HCT116 (cell line): ENCODE results near the gene WDR37. TPM values are rescaled to one million over a fixed set of nuclear protein-coding genes. Genes with fewer than 3 reads are reported as not detected.

Experiments used
- ATAC-seq: fragments of 200-7000 bp; cut with Tn5 transposase; 2 replicates; pipeline ENCODE4 v1.9.1; 2020; ENCODE audit warnings: mild to moderate bottlenecking, moderate library complexity
- BruUV-seq: library from RNA; stranded (reverse); fragments of 400-500 nt; replicated peaks from 2 replicates; lab custom pipeline; 2021; lab: Mats Ljungman, UMichigan
- CTCF ChIA-PET: fragments of 300-600 bp; sonication (Branson Sonifier 250); formaldehyde crosslinking; loops from one replicate; lab custom pipeline; 2021; ENCODE audit warnings: antibody characterized with exemption; lab: Charles Lee
- POLR2A ChIA-PET: fragments of 300-600, 350-600 bp; sonication (Branson Sonifier 250); formaldehyde crosslinking; loops from one replicate; lab custom pipeline; 2021; ENCODE audit warnings: antibody characterized with exemption; lab: Charles Lee
- RAD21 ChIA-PET, 2 experiments: fragments of 300-600 bp; sonication (Branson Sonifier 250); formaldehyde crosslinking; loops; one replicate each; lab custom pipeline; 2023; ENCODE audit warnings: low total read pairs in 2 of 2; ENCODE audit not compliant: uncharacterized antibody in 2 of 2, unreplicated experiment in 2 of 2, low non-redundant PET in 1 of 2; lab: Charles Lee
- DNase-seq: peaks from one replicate; pipeline ENCODE4 v3.0.0-alpha.2; 2010; ENCODE audit warnings: low read depth, low spot score
- H2AFZ ChIP-seq: fragments of 200-600 bp; shearing (Covaris generic), sonication (generic); 2 replicates; pipeline ENCODE4 v1.6.1; 2017; ENCODE audit warnings: low read depth, mixed run types, mixed read lengths, antibody characterized with exemption, low read length; ENCODE audit not compliant: poor library complexity, severe bottlenecking
- H3K27ac ChIP-seq: 2 replicates; pipeline ENCODE4 v1.5.1; 2012; ENCODE audit warnings: low read depth, low read length
- H3K27me3 ChIP-seq: fragments of 200-600 bp; sonication (generic); 2 replicates; pipeline ENCODE4 v1.6.1; 2016; ENCODE audit warnings: mixed run types, low read length, mixed read lengths; ENCODE audit not compliant: insufficient read depth
- H3K36me3 ChIP-seq, 2 experiments: fragments of 200-500 bp in 1 of 2; fragments of 200-600 bp in 1 of 2; sonication (Bioruptor generic) in 1 of 2; sonication (generic) in 1 of 2; 2 replicates each; pipeline versions ENCODE4 v1.5.1 to v1.6.1; 2014 to 2016; ENCODE audit warnings: low read length in 2 of 2, inconsistent platforms in 1 of 2, mixed read lengths in 1 of 2, mixed run types in 1 of 2; ENCODE audit not compliant: insufficient read depth in 2 of 2, control insufficient read depth in 1 of 2
- H3K4me1 ChIP-seq, 2 experiments: fragments of 200-600 bp in 1 of 2; sonication (generic) in 1 of 2; 2 replicates each; pipeline versions ENCODE4 v1.5.1 to v1.6.1; 2012 to 2017; ENCODE audit warnings: low read length in 2 of 2, inconsistent platforms in 1 of 2, mild to moderate bottlenecking in 1 of 2, mixed read lengths in 1 of 2, mixed run types in 1 of 2, moderate library complexity in 1 of 2; ENCODE audit not compliant: insufficient read depth in 2 of 2, control insufficient read depth in 1 of 2
- H3K4me2 ChIP-seq: fragments of 200-600 bp; sonication (generic); 2 replicates; pipeline ENCODE4 v1.6.1; 2017; ENCODE audit warnings: mixed run types, low read length, mixed read lengths
- H3K4me3 ChIP-seq, 2 experiments: fragments of 200-600 bp in 1 of 2; sonication (generic) in 1 of 2; replicated peaks in 1 of 2; 2 replicates each; pipeline ENCODE4 v1.5.1; 2011 to 2016; ENCODE audit warnings: low read length in 2 of 2, control low read depth in 1 of 2, low read depth in 1 of 2, mild to moderate bottlenecking in 1 of 2, mixed read lengths in 1 of 2, mixed run types in 1 of 2
- H3K79me2 ChIP-seq: fragments of 200-600 bp; sonication (generic); 2 replicates; pipeline ENCODE4 v1.6.1; 2017; ENCODE audit warnings: mild to moderate bottlenecking, mixed run types, low read length, moderate library complexity, mixed read lengths; ENCODE audit not compliant: insufficient read depth
- H3K9ac ChIP-seq: fragments of 200-600 bp; sonication (generic); 2 replicates; pipeline ENCODE4 v1.6.1; 2016; ENCODE audit warnings: low read length, mixed read lengths
- H3K9me2 ChIP-seq: fragments of 200-600 bp; sonication (generic), shearing (Covaris generic); 2 replicates; pipeline ENCODE4 v1.6.1; 2017; ENCODE audit warnings: mixed run types, mild to moderate bottlenecking, moderate library complexity; ENCODE audit not compliant: insufficient read depth
- H3K9me3 ChIP-seq, 2 experiments: fragments of 200-500 bp in 1 of 2; fragments of 200-600 bp in 1 of 2; sonication (Bioruptor generic) in 1 of 2; sonication (generic) in 1 of 2; 2 replicates each; pipeline ENCODE4 v1.6.1; 2014 to 2017; ENCODE audit warnings: low read length in 2 of 2, mixed read lengths in 2 of 2, inconsistent platforms in 1 of 2, low read depth in 1 of 2, mild to moderate bottlenecking in 1 of 2, mixed run types in 1 of 2, moderate library complexity in 1 of 2; ENCODE audit not compliant: control insufficient read depth in 1 of 2, insufficient read depth in 1 of 2
- H4K20me1 ChIP-seq: fragments of 200-600 bp; sonication (generic), shearing (Covaris generic); 2 replicates; pipeline ENCODE4 v1.6.1; 2017; ENCODE audit warnings: mixed run types, mild to moderate bottlenecking, moderate library complexity; ENCODE audit not compliant: insufficient read depth
- CBX3 ChIP-seq: IDR thresholded peaks from 2 replicates; pipeline ENCODE4 v1.6.1; 2012; ENCODE audit warnings: low read depth
- EGR1 ChIP-seq: IDR thresholded peaks from 2 replicates; pipeline ENCODE4 v1.6.1; 2012; ENCODE audit warnings: low read depth
- EZH2 ChIP-seq: fragments of 200-600 bp; sonication (generic); IDR thresholded peaks from 2 replicates; pipeline ENCODE4 v1.6.1; 2017; ENCODE audit warnings: antibody characterized with exemption, mixed run types
- JUND ChIP-seq: IDR thresholded peaks from 2 replicates; pipeline ENCODE4 v1.6.1; 2012
- MAX ChIP-seq: IDR thresholded peaks from 2 replicates; pipeline ENCODE4 v1.6.1; 2012
- POLR2A ChIP-seq: IDR thresholded peaks from 2 replicates; pipeline ENCODE4 v1.7.0; 2011; ENCODE audit warnings: borderline replicate concordance; ENCODE audit not compliant: insufficient read depth, insufficient read length; ENCODE audit errors: extremely low read depth
- POLR2AphosphoS5 ChIP-seq: IDR thresholded peaks from 2 replicates; pipeline ENCODE4 v1.6.1; 2011; ENCODE audit warnings: mild to moderate bottlenecking, low read depth, low read length, moderate library complexity
- RAD21 ChIP-seq: IDR thresholded peaks from 2 replicates; pipeline ENCODE4 v1.6.1; 2012; ENCODE audit warnings: low read depth, mild to moderate bottlenecking
- SIN3A ChIP-seq: IDR thresholded peaks from 2 replicates; pipeline ENCODE4 v1.6.1; 2012; ENCODE audit warnings: low read depth
- SP1 ChIP-seq: IDR thresholded peaks from 2 replicates; pipeline ENCODE4 v1.6.1; 2012; ENCODE audit warnings: low read depth
- TCF7L2 ChIP-seq: IDR thresholded peaks from 2 replicates; pipeline ENCODE4 v1.7.0; 2011; ENCODE audit warnings: borderline replicate concordance, inconsistent platforms; ENCODE audit not compliant: insufficient read depth, insufficient read length; ENCODE audit errors: extremely low read depth
- ZNF274 ChIP-seq: fragments of 200-500 bp; sonication (Bioruptor generic); IDR thresholded peaks from 2 replicates; pipeline ENCODE4 v1.6.1; 2014; ENCODE audit warnings: mild to moderate bottlenecking, low read depth, low read length, inconsistent platforms
- intact Hi-C: fragments of 100-400 bp; cut with micrococcal nuclease; formaldehyde crosslinking; loops from 2 replicates; pipeline ENCODE4 v1.10.0; 2022
- total RNA-seq: library from RNA; stranded (reverse); gene quantifications from one replicate; pipeline ENCODE4 v1.2.1, GENCODE V29; 2021; ENCODE audit not compliant: unreplicated experiment
- TF ChIP-seq, protein P1 (sequence below): IDR thresholded peaks from 2 replicates; pipeline ENCODE4 v1.6.1; 2011; ENCODE audit warnings: mild to moderate bottlenecking, low read length, moderate library complexity; ENCODE audit not compliant: insufficient replicate concordance; ENCODE audit errors: extremely low read depth

WDR37 gene
- total RNA-seq, 1 experiment from 2014 or later = 9.1 TPM

GRCh38 chr10:1163831-1164230 lies 107.6 kb downstream of the WDR37 start:
- Histone ChIP-seq H3K9me2 (no peaks in the 10 kb centered on the region), H3K27ac (no peak overlapping the region), H3K4me3 (no peak overlapping the region), H3K36me3 (no peaks in the 10 kb centered on the region)
- no TSS peak for BruUV-seq
- CTCF ChIA-PET = no interaction called here
- TF ChIP-seq ZNF274 = no peak
- TF ChIP-seq POLR2A = no peak
- TF ChIP-seq POLR2AphosphoS5 = no peak
- TF ChIP-seq SP1 = no peak
- TF ChIP-seq EZH2 = no peak
- TF ChIP-seq, protein P1, sequence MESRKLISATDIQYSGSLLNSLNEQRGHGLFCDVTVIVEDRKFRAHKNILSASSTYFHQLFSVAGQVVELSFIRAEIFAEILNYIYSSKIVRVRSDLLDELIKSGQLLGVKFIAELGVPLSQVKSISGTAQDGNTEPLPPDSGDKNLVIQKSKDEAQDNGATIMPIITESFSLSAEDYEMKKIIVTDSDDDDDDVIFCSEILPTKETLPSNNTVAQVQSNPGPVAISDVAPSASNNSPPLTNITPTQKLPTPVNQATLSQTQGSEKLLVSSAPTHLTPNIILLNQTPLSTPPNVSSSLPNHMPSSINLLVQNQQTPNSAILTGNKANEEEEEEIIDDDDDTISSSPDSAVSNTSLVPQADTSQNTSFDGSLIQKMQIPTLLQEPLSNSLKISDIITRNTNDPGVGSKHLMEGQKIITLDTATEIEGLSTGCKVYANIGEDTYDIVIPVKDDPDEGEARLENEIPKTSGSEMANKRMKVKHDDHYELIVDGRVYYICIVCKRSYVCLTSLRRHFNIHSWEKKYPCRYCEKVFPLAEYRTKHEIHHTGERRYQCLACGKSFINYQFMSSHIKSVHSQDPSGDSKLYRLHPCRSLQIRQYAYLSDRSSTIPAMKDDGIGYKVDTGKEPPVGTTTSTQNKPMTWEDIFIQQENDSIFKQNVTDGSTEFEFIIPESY = no peak
- TF ChIP-seq SIN3A = no peak
- no peak for TF ChIP-seq CBX3
- no peak for TF ChIP-seq EGR1
- no peak for TF ChIP-seq TCF7L2
- no peak for TF ChIP-seq RAD21
- TF ChIP-seq MAX = no peak
- no peak for TF ChIP-seq JUND
- TF ChIP-seq, all 23 proteins: peak for 0
- H3K9ac ChIP-seq = no peak overlapping the region
- no peaks in the 10 kb centered on the region for H3K4me1 ChIP-seq
- ATAC-seq = no peak
- DNase-seq = no peak
- no peaks in the 10 kb centered on the region for H3K79me2 ChIP-seq
- no peak overlapping the region for H3K4me2 ChIP-seq
- no peaks in the 10 kb centered on the region for H3K9me3 ChIP-seq
- H4K20me1 ChIP-seq = no peaks in the 10 kb centered on the region
- RAD21 ChIA-PET = no interaction called here
- no peak overlapping the region for H2AFZ ChIP-seq
- peaks cover 25% of the 10 kb centered on the region for H3K27me3 ChIP-seq
- intact Hi-C loops = no loop called here
- POLR2A ChIA-PET = no interaction called here
